OCI-LY3 (cell line): ENCODE results near the gene ACTL9.
"Not testable (repeated sequence)": the region's sequence is repeated elsewhere in the genome, so short reads cannot be mapped to it uniquely, and the experiment has no call there.

ENCODE experiments used
- EZH2phosphoT487 ChIP-seq: fragments of 200-600 bp; shearing (Covaris generic); IDR thresholded peaks from 2 replicates; pipeline ENCODE4 v1.6.1; 2018; ENCODE audit warnings: antibody characterized with exemption, mixed run types, low read depth
- TF ChIP-seq, protein P1 (sequence below): fragments of 200-600, 300-600 bp; sonication (generic); IDR thresholded peaks from 2 replicates; pipeline ENCODE4 v1.5.1; 2014; ENCODE audit warnings: antibody characterized with exemption, low read length, low read depth

- TF ChIP-seq, protein P1, sequence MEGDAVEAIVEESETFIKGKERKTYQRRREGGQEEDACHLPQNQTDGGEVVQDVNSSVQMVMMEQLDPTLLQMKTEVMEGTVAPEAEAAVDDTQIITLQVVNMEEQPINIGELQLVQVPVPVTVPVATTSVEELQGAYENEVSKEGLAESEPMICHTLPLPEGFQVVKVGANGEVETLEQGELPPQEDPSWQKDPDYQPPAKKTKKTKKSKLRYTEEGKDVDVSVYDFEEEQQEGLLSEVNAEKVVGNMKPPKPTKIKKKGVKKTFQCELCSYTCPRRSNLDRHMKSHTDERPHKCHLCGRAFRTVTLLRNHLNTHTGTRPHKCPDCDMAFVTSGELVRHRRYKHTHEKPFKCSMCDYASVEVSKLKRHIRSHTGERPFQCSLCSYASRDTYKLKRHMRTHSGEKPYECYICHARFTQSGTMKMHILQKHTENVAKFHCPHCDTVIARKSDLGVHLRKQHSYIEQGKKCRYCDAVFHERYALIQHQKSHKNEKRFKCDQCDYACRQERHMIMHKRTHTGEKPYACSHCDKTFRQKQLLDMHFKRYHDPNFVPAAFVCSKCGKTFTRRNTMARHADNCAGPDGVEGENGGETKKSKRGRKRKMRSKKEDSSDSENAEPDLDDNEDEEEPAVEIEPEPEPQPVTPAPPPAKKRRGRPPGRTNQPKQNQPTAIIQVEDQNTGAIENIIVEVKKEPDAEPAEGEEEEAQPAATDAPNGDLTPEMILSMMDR = not testable (repeated sequence)
- not testable (repeated sequence) for TF ChIP-seq EZH2phosphoT487
Measured at GRCh38 chr19:8705304-8705703, 6.7 kb upstream of the ACTL9 start.
